Measurements from ENCODE around the gene SLC44A3.

DNA sequence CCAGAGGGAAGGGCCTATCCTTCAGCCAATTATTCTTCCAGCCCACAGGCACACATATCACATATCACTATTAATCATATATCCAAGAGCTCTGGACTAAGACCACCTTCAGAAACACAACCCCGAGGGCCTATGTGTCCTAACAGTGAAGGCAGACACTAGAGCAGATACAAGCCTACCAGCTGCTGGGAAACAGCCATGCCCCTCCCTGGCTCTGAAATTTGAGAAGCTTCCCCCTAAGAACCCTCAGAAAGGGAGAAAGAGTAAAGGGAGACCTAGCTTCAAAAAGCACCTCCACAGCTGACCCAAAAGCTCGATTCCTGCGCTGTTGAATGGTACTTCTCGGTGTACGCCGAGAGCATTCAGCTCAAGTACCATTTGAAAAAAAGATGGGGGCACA lies 89.3 kb downstream of the SLC44A3 start:
- TF ChIP-seq, protein P1, sequence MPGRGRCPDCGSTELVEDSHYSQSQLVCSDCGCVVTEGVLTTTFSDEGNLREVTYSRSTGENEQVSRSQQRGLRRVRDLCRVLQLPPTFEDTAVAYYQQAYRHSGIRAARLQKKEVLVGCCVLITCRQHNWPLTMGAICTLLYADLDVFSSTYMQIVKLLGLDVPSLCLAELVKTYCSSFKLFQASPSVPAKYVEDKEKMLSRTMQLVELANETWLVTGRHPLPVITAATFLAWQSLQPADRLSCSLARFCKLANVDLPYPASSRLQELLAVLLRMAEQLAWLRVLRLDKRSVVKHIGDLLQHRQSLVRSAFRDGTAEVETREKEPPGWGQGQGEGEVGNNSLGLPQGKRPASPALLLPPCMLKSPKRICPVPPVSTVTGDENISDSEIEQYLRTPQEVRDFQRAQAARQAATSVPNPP (IDR thresholded peaks at IDR 0.05; ENCODE audit: borderline replicate concordance, insufficient read depth, insufficient read length) = no peak
- TF ChIP-seq SMAD3 (CRISPR knock-in tag; conservative IDR thresholded peaks at IDR 0.05) = no peak
- no peak for TF ChIP-seq ZNF121 (CRISPR knock-in tag; conservative IDR thresholded peaks at IDR 0.05)
- TF ChIP-seq ZNF134 (CRISPR knock-in tag; conservative IDR thresholded peaks at IDR 0.05) = no peak
- no peak for TF ChIP-seq POLR2AphosphoS5 (IDR thresholded peaks at IDR 0.05; ENCODE audit: control insufficient read depth, insufficient read depth, low read depth, low read length)
- TF ChIP-seq FOXJ3 (CRISPR knock-in tag; IDR thresholded peaks at IDR 0.05) = no peak
- no peak for TF ChIP-seq POLR2A (conservative IDR thresholded peaks at IDR 0.05)
- TF ChIP-seq CHD2 (IDR thresholded peaks at IDR 0.05; ENCODE audit: low read depth, low read length) = no peak
- TF ChIP-seq BRD9 (IDR thresholded peaks at IDR 0.05; ENCODE audit: low read depth, partially characterized antibody) = no peak

All from K562 (cell line).